Right atrium auricular region (tissue), 2 donors: ENCODE data around the gene UNC50. TPM values are rescaled to one million over a fixed set of nuclear protein-coding genes. Genes with fewer than 3 reads are reported as not detected.

Source experiments
- DNase-seq: peaks from one replicate; pipeline ENCODE4 v3.0.0-alpha.2; 2019; ENCODE audit warnings: low spot score
- H3K27ac ChIP-seq, 2 donors: fragments of 200-600 bp; sonication (generic); 1 replicate in 1 of 2; 2 replicates in 1 of 2; pipeline ENCODE4 v1.5.1; 2016 to 2019
- H3K27me3 ChIP-seq, 2 donors: fragments of 200-600 bp; sonication (generic); one replicate each; pipeline versions ENCODE4 v1.5.1 to v1.6.0; 2017 to 2019
- H3K36me3 ChIP-seq: fragments of 200-600 bp; sonication (generic); one replicate; pipeline ENCODE4 v1.5.1; 2016
- H3K4me1 ChIP-seq, 2 donors: fragments of 200-600 bp; sonication (generic); one replicate each; pipeline versions ENCODE4 v1.5.1 to v1.6.0; 2017 to 2019
- H3K4me3 ChIP-seq, 2 donors: fragments of 200-600 bp; sonication (generic); 1 replicate in 1 of 2; 2 replicates in 1 of 2; pipeline ENCODE4 v1.5.1; 2017 to 2019; ENCODE audit warnings: mild to moderate bottlenecking in 1 of 2, moderate library complexity in 1 of 2
- H3K9me3 ChIP-seq, 2 donors: fragments of 200-600 bp; sonication (generic); one replicate each; pipeline ENCODE4 v1.5.1; 2019
- CTCF ChIP-seq, 2 donors: fragments of 200-600 bp; sonication (generic); IDR thresholded peaks; one replicate each; pipeline ENCODE4 v1.5.1; 2019; ENCODE audit warnings: antibody characterized with exemption in 2 of 2
- total RNA-seq, 2 donors: library from RNA; depleted of rRNA; stranded (reverse); fragments of >200 nt; gene quantifications; one replicate each; pipeline ENCODE4 v1.1.0, GENCODE V29; 2016

The UNC50 gene
- total RNA-seq, 2 donors from 2014 or later = 30.4 to 35.3 TPM

- DNase-seq = no peak
- Histone ChIP-seq H3K27me3 (no peaks in the 10 kb centered on the region), H3K27ac (no peak overlapping the region), H3K36me3 (peaks cover 44% of the 10 kb centered on the region), H3K4me1 (no peaks in the 10 kb centered on the region), H3K4me3 (no peak overlapping the region), H3K9me3 (no peaks in the 10 kb centered on the region)
- no peak for TF ChIP-seq CTCF (IDR thresholded peaks at IDR 0.05)
Observed at GRCh38 chr2:98637401-98638147, 29.2 kb downstream of the UNC50 start.

- Histone ChIP-seq H3K9me3 (no peaks in the 10 kb centered on the region), H3K27ac (no peak overlapping the region), H3K27me3 (no peaks in the 10 kb centered on the region), H3K36me3 (peaks cover 16% of the 10 kb centered on the region), H3K4me3 (no peak overlapping the region), H3K4me1 (no peaks in the 10 kb centered on the region)
- no peak for DNase-seq
- no peak for TF ChIP-seq CTCF (IDR thresholded peaks at IDR 0.05)
Observed at GRCh38 chr2:98643496-98644100, 35.2 kb downstream of the UNC50 start.

- Histone ChIP-seq H3K27ac (no peak overlapping the region), H3K9me3 (no peaks in the 10 kb centered on the region), H3K4me1 (no peaks in the 10 kb centered on the region), H3K4me3 (no peak overlapping the region), H3K27me3 (no peaks in the 10 kb centered on the region), H3K36me3 (peaks cover 12% of the 10 kb centered on the region)
- TF ChIP-seq CTCF (IDR thresholded peaks at IDR 0.05) = no peak
- DNase-seq = no peak
Observed at GRCh38 chr2:98647636-98648035, 39.2 kb downstream of the UNC50 start.

GRCh38 chr2:98648451-98648850, 40.1 kb downstream of the UNC50 start:
- Histone ChIP-seq H3K4me3 (no peak overlapping the region), H3K27me3 (no peaks in the 10 kb centered on the region), H3K36me3 (peaks cover 11% of the 10 kb centered on the region), H3K9me3 (no peaks in the 10 kb centered on the region), H3K4me1 (no peaks in the 10 kb centered on the region), H3K27ac (no peak overlapping the region)
- no peak for DNase-seq
- no peak for TF ChIP-seq CTCF (IDR thresholded peaks at IDR 0.05)

- Histone ChIP-seq H3K27me3 (no peaks in the 10 kb centered on the region), H3K27ac (no peak overlapping the region)
- DNase-seq = peak; percentile 92
Observed at GRCh38 chr2:98649135-98649991, 41.0 kb downstream of the UNC50 start.

More at GRCh38 chr2:98649135-98649991, 41.0 kb downstream of the UNC50 start:
- TF ChIP-seq CTCF (IDR thresholded peaks at IDR 0.05) = peak; percentile 98 to 99
- Histone ChIP-seq H3K9me3 (no peaks in the 10 kb centered on the region), H3K36me3 (peaks cover 11% of the 10 kb centered on the region), H3K4me3 (no peak overlapping the region), H3K4me1 (no peaks in the 10 kb centered on the region)
